NCI-H2227 (cell line): Measurements from ENCODE around the gene GRIK1.
A peak's percentile ranks its signal among the peaks of the same experiment; 100 is the strongest.

Experiments used
- DNase-seq: peaks from one replicate; lab custom pipeline; 2025; ENCODE audit not compliant: unreplicated experiment; lab: John Stamatoyannopoulos, UW

The GRIK1 gene

DNA sequence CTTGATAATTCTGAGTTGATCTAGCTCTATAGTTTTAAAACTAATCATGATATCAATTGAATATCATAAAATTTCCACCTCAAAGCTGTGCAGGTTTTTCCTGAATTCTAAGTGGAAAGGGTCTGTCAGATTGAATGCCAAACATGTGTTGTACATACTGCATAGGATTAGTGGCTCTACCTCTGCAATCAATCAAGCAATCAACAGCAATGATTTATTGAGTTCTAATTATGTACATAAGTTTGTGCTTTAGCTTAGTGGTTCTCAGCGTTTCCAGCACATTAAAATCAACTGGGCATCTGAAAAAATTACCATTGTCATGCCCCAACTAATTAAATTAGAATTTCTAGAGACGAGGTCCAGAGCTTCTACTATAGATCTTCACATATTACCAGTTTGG, 389.6 kb downstream of the GRIK1 start:
- no peak for DNase-seq

DNA sequence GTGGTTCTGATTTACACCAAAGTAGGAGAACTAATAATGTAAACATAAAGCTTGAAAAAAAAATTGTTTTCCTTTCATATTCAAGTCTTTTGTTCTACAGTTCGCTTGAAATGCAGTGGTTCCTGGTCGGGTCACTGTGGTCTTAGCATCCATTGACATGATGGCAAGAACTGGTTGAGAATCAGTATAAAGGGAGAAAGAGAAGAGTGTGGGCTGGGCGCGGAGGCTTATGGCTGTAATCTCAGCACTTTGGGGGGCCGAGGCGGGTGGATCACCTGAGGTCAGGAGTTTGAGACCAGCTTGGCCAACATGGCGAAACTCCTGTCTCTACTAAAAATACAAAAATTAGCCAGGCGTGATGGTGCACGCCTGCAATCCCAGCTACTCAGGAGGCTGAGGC, 390.2 kb downstream of the GRIK1 start:
- no peak for DNase-seq

DNA sequence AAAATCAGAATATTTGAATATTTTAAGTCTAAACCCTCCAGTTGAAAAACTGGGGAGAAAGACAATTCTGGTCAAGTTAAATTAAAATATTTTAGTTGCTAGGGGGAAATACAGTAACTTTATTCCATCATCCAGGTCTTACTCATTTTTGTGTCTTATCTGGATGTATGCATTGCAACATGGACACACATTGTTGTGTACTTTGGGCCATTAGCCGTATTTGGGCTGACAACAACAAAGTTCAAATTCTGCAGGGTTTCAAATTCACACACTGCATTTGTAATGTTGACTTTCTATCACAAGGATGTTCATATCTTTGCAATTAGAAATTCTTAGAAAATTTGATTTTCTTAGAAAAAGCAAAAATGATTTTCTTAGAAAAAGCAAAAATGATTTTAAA, 391.8 kb downstream of the GRIK1 start:
- no peak for DNase-seq

DNA sequence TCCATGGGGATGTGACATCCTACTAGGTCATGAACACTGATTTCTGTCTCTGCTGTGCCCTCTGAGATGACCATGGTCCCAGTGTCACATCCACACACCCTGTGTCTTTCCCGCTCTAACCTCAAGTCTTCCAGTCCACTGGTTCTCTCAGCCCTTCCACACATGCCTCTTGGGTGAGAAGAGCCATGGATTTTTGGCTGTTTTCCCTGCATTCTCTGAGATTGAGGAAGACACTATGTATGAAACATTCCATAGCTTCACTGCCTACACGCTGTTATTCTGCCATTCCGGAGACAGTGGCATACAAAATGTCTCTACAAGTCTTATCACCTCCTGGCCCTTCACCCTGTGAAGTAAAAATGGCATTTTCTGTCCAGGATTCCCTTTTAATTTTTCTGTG, 393.7 kb downstream of the GRIK1 start:
- no peak for DNase-seq

DNA sequence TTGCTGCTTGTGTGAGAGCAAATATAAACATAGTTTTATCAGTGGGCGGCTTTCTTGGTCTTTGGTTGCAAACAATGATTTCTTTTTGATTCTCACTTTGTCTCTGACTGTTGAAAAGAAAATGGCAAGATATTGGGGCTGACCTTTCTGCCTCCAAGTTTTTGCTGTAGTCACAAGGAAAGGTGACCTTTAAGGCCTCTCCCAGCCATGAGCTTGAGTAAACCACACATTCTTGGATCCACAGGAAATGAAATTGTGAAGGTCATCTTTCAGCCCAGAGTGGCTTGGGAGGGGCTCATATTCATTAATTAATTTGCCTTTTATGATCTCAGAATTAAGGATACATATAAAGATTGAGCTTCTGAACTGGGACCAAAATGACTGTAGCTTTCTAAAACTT, 399.5 kb downstream of the GRIK1 start:
- no peak for DNase-seq

DNA sequence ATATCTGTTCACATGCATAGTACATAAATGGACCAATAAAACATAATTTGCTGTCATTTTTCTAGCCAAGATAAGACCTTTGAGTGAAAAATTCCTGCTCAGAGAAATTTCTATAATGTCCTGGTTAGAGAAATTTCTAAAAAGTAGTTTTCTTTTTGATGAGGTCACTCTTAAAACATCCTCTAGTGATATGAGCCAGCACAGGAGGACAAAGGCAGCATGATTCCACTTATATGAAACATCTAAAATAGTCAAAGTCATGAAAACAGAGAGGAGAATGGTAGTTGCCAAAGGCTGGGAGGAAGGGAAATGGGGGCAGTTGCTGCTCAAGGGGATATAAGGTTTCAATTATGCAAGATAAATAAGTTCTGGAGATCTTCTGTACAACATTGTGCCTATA, 401.7 kb downstream of the GRIK1 start:
- no peak for DNase-seq

DNA sequence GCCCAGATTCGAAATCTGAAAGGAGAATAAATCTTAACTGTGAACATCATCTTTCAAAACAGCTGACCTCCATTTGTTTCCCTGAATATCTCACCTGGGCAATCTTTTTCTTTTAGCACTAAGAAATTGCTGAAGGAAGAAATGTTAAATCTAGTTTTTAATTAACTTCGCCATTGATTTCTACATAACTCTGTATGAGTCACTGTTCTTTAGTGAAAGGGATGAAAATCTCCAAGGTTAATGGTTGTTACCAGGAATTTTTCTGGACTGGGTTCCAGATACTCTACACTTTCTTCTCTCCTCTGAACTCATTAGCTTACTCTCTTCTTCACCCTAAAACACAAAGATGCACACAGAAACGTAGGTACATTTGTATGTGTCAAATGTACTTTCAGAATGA, 405.3 kb downstream of the GRIK1 start:
- no peak for DNase-seq

DNA sequence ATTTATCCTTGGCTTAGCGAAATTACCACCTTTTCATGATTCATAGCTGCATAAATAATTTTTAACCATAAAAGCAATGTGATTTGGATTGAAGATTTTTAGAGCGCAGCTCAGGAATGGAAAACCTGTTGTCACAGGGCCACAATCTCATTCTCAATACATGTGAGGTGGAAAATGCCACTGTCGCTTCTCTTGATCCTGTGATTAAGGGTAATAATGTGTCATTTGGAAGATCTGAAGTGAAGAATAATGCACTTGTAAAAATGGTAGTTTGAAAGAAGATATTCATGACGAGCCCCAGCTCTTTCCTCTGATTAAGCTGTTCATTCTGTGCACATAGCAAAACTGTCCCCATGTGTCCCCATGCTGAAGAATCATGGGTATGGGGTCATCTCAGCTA, 410.7 kb downstream of the GRIK1 start:
- DNase-seq = peak; percentile 5

DNA sequence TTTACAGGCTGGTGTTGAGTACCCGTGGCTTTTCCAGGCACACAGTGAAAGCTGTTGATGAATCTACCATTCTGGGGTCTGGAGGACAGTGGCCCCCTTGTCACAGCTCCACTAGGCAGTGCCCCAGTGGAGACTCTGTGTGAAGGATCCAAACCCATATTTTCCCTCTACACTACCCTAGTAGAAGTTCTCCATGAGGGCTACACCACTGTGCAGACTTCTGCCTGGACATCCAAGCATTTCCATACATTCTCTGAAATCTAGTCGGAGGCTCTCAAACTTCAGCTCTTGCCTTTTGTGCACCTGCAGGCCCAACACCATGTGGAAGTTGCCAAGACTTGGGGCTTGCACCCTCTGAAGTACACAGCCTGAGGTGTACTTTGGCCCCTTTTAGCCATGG, 413.3 kb downstream of the GRIK1 start:
- no peak for DNase-seq

DNA sequence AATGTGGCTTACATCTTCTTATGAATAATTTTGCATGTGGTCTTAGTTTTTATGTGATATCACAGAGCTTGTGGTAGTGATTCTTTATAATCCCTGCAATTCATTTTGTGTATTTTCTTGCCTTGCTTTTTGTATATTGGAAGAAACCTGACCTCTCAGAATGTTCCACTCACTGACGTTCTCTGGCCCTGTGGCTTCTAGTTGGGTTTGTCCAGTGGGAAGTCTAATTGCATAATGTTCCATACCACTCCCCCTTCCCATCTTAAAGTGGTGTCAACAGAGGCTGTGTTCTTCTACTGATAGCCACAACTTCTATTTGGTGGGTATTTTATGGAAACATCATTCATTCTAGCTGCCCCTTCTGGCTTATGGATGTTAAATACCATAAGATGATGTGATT, 415.7 kb downstream of the GRIK1 start:
- no peak for DNase-seq

DNA sequence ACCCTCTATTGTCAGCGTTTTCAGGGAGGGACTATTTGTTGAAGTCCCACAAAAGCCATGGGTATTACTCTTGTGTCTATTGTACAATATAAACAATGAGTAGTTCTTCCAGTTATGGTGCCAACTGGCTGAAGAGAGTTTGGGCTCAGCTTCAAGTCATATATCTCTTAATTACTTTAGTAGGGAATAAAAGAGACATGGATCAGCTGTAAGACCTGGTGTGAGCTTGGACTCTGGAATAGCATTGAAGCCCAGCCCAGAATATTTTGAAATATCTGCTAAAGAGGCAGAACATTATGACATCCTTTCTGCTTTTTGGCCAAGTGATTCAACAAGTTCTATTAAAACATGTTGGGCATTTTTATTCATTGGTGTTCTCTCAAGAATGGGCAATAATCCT, 416.1 kb downstream of the GRIK1 start:
- DNase-seq = no peak

DNA sequence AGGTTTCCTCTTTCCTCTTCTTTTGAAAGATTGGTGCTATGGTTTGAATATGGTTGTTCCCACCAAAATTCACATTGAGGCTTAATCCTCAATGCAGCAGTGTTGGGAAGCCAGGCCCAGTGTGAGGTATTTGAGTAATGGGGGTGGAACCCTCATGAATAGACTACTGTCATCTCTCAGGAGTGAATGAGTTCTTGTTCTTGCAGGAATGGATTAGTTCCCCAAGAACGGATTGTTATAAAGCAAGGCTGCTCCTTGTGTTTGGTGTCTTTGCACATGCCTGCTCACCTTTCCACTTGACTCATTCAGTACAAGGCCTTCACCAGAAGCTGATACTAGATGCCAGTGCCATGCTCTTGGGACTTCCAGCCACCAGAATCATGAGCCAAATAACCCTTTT, 417.9 kb downstream of the GRIK1 start:
- no peak for DNase-seq

DNA sequence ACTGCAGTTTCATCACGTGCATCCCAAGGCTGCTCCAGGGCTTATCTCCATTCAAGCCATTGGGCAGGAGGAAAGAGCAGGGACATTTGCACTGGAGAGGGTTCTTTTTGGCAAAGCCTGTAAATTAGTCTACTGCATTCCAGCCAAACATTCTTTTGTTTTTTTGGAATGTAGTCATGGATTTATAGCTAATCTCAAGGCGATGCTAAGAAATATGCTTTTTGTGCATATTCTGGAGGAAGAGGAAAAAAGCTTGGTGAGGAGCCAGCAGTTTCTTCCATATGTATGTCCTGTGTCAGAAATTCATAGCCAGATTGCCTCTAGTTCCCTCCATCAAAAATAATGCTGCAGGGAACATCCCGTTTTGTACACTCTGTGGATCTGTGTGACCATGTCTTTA, 419.6 kb downstream of the GRIK1 start:
- DNase-seq = no peak

DNA sequence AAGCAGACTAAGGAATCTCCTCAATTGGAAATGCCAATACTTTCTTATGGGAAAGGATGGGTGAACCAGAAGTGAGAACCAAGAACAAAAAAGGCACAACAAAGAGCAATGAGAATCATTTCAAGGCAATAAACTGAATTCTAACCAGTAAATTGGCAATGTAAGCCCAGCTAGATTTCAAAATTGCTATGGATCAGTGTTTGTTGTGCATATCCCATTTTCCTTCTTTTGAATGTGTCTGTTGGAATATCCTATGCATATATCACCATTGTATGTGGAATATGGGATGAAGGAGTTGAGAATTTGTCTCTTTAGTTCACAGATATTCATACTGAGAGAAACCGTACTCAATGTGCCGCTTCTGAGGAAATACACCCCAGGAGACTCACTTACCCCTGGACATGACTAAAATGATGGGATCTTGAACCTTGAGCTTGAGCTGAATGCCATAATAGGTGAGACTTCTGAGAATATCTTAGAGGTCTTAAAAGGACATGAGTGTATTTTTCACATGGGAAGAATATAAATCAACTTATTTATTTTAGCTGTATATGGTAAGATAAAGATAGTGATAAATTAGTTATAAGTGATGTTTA, 425.0 kb downstream of the GRIK1 start:
- DNase-seq = no peak

DNA sequence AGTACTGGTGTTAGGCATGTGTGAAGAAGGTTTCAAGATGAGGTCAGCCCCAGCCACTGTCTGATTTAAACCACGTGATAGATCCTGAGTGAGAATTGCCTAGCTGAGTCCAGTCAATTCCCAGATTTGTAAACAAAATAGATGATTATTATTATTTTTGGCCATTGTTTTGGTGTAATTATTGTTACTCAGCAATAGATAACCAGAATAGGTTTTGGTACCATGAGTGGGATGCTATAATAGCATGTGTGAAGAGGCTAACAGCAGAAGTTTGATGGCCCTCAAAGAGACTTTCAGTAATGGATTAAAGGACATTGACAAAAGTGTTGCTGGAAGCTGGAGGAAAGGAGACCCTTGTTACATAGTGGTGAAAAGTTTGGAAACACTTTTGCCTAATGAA, 426.3 kb downstream of the GRIK1 start:
- DNase-seq = no peak

DNA sequence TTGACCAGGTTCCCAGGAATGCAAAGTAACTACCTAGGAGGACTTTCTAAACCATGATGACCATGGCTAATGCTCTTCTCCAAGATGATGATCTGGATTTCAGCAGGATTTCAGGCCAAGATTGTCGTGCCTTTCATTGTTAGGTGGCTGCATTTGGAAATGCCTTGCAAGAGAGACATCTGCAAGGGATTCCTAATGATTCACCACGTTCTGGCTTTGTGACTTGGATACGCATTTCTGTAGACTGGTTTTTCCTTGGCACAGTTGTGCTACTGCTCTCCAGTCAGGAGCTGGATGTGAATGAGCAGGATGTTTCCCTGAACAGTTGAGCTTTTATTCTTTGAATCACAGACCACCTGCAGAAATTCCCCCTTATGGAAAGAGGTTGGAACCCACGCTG, 428.7 kb downstream of the GRIK1 start:
- DNase-seq = no peak

DNA sequence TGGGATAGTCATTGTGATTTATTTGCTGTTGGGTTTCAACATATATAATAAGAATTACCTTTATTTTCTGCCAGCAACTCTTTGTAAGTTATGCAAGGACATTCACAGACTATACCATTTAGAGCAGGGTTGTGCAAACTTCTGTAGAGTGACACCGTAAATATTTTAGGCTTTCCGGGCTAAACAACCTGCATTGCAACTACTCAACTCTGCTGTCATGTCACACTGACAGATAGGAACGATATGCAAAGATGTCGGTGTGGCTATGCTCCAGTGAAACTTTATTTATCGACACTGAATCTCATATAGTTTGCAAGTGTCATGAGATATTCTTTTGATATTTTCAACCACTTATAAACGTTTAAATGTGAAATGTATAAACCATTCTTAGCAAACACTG, 430.7 kb downstream of the GRIK1 start:
- no peak for DNase-seq

DNA sequence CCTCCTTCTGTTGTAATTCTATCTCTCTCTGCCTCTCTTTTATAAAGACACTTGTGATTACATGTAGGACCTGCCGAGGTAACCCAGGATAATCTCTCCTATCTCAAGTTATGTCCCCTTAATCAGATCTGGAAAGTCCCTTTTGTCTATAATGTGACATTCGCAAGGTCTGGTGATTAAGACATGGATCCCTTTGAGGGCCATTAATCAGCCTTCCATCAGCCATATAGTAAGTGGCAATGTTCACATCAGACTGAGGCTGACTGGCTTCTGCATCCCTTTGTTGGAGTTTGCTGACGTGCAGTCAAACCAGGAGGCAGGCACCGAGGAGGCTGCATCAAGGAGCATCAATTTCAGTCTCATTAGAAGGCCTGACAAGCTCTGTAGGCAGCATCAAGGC, 431.5 kb downstream of the GRIK1 start:
- no peak for DNase-seq

DNA sequence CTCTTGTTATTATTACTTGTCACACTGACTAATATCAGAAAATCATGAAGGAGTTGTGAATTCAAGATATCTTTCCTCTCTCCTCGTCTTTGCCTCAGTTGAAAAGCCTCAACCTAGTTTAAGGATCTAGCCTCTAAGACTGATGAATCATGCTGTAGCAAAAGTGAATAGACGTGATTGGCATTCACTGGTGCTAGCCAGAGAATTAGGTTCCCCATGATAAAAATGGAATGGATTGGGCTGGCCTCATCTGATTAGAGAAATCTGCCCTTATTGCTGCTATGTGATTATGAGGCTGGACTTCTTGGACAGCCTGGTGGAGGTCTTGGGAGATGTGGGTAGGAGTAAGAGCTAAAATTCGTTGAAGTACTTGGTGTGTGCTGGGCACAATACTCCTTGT, 432.8 kb downstream of the GRIK1 start:
- DNase-seq = no peak

DNA sequence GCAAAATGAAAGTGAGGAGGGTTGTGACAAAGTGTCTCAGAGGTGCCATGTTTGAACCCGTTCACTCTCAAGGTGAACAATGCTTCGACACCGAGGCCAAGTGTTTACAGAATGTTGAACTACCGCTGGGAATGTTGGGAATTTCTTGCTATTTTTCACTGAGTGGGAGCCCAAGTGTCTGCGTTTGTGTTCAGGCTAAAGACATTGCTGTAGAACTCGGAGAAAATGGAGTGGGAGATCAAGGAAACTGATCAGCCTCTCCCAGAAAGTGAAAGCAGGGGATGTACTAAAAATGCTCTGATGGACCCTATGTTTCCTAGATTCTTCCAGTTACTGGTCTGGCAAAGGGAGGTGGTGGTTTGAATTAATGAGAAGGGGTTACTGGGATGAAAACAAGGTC, 433.6 kb downstream of the GRIK1 start:
- DNase-seq = no peak

DNA sequence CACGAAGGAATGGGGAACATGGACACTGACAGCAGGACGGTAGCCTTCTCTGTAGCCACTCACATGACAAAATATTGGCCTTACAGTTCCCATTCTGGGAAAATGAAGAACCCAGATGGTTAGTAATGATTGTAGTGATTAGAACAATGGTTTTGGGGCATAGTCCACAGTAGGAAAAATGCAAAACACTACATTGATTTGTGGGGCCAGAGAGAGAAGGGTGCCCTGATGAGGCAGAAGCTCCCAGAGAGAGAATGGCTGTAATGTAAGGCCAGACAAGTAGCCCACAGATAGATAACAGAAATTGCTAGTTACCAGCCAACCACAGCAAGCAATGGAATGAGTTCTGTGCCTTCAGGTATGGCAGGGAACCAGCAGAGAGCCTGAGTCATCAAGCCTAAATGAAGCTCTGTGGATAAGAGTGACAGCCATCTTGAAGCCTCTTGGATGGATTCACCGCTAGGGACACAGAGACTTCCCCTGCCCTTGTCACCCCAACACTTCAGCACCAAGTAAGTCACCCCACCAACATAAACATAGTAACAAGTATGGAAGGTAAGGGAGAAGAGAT, 435.0 kb downstream of the GRIK1 start:
- no peak for DNase-seq

DNA sequence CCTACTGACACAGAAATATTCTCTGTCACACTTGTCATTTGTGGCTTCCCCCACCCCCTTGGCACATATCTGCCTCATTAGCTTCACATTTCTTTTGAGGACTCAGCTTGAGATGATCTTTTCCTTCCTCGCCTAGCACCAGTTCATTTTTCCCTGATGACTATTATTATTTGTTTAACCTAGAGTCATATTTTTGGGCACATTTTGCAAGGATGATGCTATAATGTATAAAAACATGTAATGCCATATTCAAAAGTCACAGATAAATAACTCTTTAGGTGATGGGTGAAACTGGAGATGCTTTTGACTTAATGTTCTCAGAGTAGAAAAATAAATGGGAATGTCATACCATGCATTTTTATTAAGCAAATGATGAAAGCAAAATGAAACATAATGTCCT, 438.3 kb downstream of the GRIK1 start:
- DNase-seq = no peak

DNA sequence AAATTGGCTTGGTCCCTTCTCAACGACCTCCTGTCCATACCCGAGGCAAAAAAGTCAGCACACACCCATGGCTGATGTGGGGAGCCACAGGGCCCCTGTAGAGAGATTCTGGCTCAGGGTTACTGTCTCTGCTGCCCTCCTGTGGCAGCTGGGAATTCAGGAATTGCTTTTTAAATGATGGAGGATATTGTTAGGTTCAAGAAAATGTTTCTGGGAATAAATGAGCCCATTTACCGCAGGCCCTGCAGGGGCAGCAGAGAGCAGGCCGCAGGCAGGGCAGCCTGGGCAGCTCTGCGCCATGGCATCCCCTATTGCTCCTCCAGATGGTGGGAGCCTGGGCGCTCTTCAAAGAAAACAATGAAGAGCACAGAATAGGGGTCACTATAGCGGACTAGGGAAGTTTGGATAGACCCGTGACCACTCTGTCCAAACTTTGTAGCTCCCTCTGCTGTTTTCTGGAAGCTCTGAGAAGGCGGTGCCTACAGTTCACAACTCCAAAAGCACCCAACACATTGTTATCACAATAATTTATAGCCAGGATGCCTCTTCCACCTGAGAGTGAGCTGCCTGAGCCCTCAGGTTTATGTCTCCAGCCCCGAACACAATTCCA, 440.0 kb downstream of the GRIK1 start:
- DNase-seq = peak; percentile 25
